B cell (primary cell): Measurements from ENCODE around the gene TANC1.

Experiments
- CTCF ChIP-seq: fragments of 200-600 bp; IDR thresholded peaks from one replicate; pipeline ENCODE4 v1.8.0; 2022; ENCODE audit warnings: antibody characterized with exemption, mild to moderate bottlenecking
- EZH2 ChIP-seq: IDR thresholded peaks from 2 replicates; pipeline ENCODE4 v1.6.1; 2012; ENCODE audit warnings: borderline replicate concordance, low read depth, mild to moderate bottlenecking, moderate library complexity, low read length; ENCODE audit not compliant: insufficient read depth, poor library complexity, severe bottlenecking

- no peak for TF ChIP-seq CTCF
- no peak for TF ChIP-seq EZH2
Observed at GRCh38 chr2:159082119-159082518, 113.7 kb downstream of the TANC1 start.
